Measurements from ENCODE around the gene UPP1.

The UPP1 gene

GRCh38 chr7:48108959-48109847 lies 20.1 kb downstream of the UPP1 start:
- no peak for TF ChIP-seq CTCF (IDR thresholded peaks at IDR 0.05; ENCODE audit: extremely low read depth, insufficient read depth, missing control alignments)
- no peak for DNase-seq (ENCODE audit: low spot score)
- in situ Hi-C loops (cut with MboI; ENCODE audit: low pct_unique_long_range_greater_than_20kb, low sequenced_read_pairs, unreplicated experiment): no loop called here

DNA sequence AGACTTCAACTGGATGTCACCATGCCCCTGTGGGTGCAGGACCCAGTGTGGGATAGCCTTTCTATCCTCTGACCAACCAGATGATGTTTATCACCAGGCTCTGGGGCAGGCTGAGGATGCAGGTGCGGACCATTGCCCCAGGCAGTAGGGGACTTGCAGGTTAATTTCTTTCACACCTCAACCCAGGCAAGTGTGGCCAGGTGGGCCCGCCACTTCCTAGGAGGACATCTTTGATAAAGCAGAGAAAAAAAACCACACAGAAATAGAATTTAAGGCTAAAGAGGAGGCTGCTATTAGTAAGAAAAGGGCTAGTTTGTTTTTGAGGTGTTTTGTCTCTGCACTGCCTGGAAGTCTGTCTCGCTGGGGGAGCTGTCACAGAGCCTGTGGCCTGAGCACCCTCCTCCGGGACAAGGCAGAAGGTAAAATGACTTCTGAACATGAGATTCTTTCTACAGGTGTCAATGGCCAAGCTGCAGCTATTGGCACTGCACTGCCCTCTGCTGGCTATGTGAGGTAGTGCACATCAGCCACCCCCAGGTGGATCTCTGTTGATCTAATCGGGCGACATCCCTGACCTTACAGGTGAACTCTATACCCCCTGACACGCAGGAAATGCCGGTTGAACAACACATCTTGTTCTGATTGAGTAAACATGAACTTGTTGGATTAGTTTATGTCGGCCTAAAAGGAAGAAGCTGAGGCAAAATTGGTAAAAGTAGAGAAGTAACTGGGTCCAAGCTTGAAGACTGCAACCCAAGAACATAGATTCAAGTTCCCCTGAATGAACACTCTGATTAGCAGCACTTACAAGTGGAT lies 21.0 kb downstream of the UPP1 start:
- peak; percentile 91 for TF ChIP-seq CTCF (IDR thresholded peaks at IDR 0.05; ENCODE audit: extremely low read depth, insufficient read depth, missing control alignments)
- in situ Hi-C loops (cut with MboI; ENCODE audit: low pct_unique_long_range_greater_than_20kb, low sequenced_read_pairs, unreplicated experiment): loop anchor here (10.0 kb wide), 2 partner anchors 125 to 155 kb away; no protein-coding TSS in a partner anchor
- peak; percentile 80 for DNase-seq (ENCODE audit: low spot score)

DNA sequence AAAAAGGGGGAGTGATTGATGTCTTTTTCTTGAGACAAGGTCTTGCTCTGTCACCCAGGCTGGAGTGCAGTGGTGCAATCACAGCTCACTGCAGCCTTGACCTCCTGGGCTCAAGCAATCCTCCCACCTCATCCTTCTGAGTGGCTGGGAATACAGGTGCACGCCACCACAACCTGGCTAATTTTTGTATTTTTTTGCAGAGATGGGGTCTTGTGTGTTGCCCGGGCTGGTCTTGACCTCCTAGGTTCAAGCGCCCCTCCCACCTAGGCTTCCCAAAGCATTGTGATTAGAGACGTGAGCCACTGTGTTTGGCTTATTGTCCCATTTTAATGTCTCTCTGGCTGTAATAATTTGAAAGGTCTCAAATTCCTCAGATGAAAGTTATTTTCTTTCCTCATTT lies 21.8 kb downstream of the UPP1 start:
- TF ChIP-seq CTCF (IDR thresholded peaks at IDR 0.05; ENCODE audit: extremely low read depth, insufficient read depth, missing control alignments): no peak
- in situ Hi-C loops (cut with MboI; ENCODE audit: low pct_unique_long_range_greater_than_20kb, low sequenced_read_pairs, unreplicated experiment): loop anchor here (10.0 kb wide), 2 partner anchors 126 to 156 kb away; no protein-coding TSS in a partner anchor
- DNase-seq (ENCODE audit: low spot score): no peak

DNA sequence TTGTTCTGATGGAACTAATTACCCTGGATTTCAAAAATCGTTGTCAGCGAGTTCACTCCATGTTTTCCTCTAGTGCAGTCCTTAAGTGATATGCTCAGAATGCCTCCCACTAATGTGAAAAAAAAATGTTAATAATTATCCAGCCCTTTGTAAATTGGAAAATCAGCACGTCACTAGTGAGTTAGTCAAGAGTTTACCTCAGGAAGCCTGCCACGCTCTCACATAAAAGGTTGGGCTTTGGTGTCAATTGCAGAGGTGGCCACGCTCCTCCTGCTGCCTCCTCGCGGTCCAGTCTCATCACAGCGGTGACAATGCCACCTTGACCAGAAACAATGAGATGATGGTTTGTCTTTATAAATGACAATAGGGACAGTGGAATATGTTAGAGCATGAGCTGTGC lies 22.5 kb downstream of the UPP1 start:
- no peak for TF ChIP-seq CTCF (IDR thresholded peaks at IDR 0.05; ENCODE audit: extremely low read depth, insufficient read depth, missing control alignments)
- no peak for DNase-seq (ENCODE audit: low spot score)
- in situ Hi-C loops (cut with MboI; ENCODE audit: low pct_unique_long_range_greater_than_20kb, low sequenced_read_pairs, unreplicated experiment): loop anchor here (10.0 kb wide), 2 partner anchors 127 to 157 kb away; no protein-coding TSS in a partner anchor

DNA sequence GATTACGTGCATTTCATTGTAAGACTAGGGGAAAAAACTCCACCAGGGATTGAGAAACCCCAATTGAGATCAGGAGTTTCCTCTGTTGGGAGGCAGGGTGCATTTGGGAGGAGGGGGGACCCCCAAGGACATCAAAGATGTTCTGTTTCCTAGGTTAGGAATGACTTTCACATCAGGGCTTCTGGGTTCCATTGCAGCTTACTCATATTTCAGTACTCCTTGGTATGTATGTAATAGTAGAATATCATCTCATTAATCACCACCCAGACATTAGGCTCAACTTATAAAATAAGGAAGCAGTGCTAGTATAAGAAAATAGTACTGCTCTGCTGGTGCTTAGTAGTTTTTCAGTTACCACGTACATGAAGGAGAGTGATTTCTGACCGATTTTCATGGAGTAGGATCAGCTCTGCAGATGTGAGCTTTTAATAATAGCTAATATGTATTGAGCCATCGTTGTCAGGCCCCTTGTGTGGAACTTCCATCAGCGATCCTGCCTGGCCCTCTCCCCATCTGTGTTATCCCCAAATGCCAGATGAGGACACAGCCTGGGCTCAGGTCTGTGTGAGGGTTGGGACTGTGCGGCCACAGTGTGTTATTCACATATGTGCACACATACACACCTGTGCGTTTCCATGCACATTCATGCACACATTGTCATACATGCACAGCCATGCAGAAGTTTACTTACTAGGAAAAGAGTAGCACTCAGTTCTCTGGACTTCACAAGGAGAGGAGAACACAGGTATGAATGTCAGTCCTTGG lies 23.5 kb downstream of the UPP1 start:
- no peak for DNase-seq (ENCODE audit: low spot score)
- no peak for TF ChIP-seq CTCF (IDR thresholded peaks at IDR 0.05; ENCODE audit: extremely low read depth, insufficient read depth, missing control alignments)
- in situ Hi-C loops (cut with MboI; ENCODE audit: low pct_unique_long_range_greater_than_20kb, low sequenced_read_pairs, unreplicated experiment): loop anchor here (10.0 kb wide), 2 partner anchors 128 to 158 kb away; no protein-coding TSS in a partner anchor

DNA sequence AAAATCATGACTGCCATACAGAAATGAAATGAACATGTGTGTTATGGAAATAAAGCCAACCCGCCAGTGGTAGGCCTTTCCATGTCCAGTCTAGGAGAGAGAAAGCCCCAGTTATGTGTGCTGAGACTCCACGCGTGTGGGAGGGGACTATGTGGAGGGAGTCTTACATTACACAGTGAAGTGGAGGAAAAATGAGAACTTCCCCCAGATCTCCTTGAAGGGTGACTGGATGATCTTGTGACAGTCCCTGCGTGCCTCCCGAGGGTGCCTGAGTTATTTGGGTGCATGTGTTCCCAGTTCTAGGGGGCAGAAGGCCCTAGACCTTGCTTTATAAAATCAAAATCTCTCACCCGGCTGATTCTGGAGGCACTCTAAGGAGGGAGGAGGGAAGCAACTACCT lies 24.2 kb downstream of the UPP1 start:
- no peak for DNase-seq (ENCODE audit: low spot score)
- TF ChIP-seq CTCF (IDR thresholded peaks at IDR 0.05; ENCODE audit: extremely low read depth, insufficient read depth, missing control alignments): no peak
- in situ Hi-C loops (cut with MboI; ENCODE audit: low pct_unique_long_range_greater_than_20kb, low sequenced_read_pairs, unreplicated experiment): loop anchor here (10.0 kb wide), 2 partner anchors 128 to 158 kb away; no protein-coding TSS in a partner anchor

Measured in GM13977 (cell line).